SK-N-SH (cell line): ENCODE data around the gene HK1. TPM values are rescaled to one million over a fixed set of nuclear protein-coding genes. Genes with fewer than 3 reads are reported as not detected.

ENCODE experiments used
- CTCF ChIA-PET: fragments of 300-600, 350-600 bp; formaldehyde crosslinking; extraction: SDS; loops from one replicate; lab custom pipeline; 2021; lab: Yijun Ruan, JAX
- POLR2A ChIA-PET: fragments of 350-600 bp; sonication (Branson Sonifier 250); formaldehyde crosslinking; extraction: SDS; loops from one replicate; lab custom pipeline; 2020; ENCODE audit warnings: antibody characterized with exemption, inconsistent platforms; lab: Yijun Ruan, JAX
- DNase-seq: peaks from one replicate; pipeline ENCODE4 v3.0.0; 2012
- H2AFZ ChIP-seq: fragments of 200-600 bp; sonication (generic); 2 replicates; pipeline ENCODE4 v1.8.1; 2016; ENCODE audit warnings: antibody characterized with exemption, mild to moderate bottlenecking, low read depth
- H3F3A ChIP-seq: fragments of 200-600 bp; sonication (generic); replicated peaks from 2 replicates; pipeline ENCODE3; 2016; ENCODE audit warnings: antibody characterized with exemption, mild to moderate bottlenecking; ENCODE audit not compliant: insufficient read depth
- H3K27ac ChIP-seq, 2 experiments: fragments of 200-500 bp in 1 of 2; fragments of 200-600 bp in 1 of 2; sonication (Bioruptor generic) in 1 of 2; sonication (generic), shearing (Covaris generic) in 1 of 2; 2 replicates each; pipeline versions ENCODE4 v1.5.1 to v1.6.1; 2014 to 2016; ENCODE audit warnings: low read depth in 2 of 2, inconsistent platforms in 1 of 2, low read length in 1 of 2, mild to moderate bottlenecking in 1 of 2, mixed read lengths in 1 of 2
- H3K27me3 ChIP-seq: fragments of 200-600 bp; sonication (generic), shearing (Covaris generic); 2 replicates; pipeline ENCODE4 v1.6.1; 2016; ENCODE audit warnings: mixed run types; ENCODE audit not compliant: insufficient read depth
- H3K36me3 ChIP-seq, 2 experiments: fragments of 200-500 bp in 1 of 2; fragments of 200-600 bp in 1 of 2; sonication (Bioruptor generic) in 1 of 2; sonication (generic) in 1 of 2; replicated peaks in 1 of 2; 2 replicates each; pipeline versions ENCODE3 to v1.5.1; 2014 to 2016; ENCODE audit warnings: low read length in 1 of 2, mild to moderate bottlenecking in 1 of 2; ENCODE audit not compliant: insufficient read depth in 2 of 2, control insufficient read depth in 1 of 2
- H3K4me1 ChIP-seq, 2 experiments: fragments of 200-500 bp in 1 of 2; fragments of 200-600 bp in 1 of 2; sonication (Bioruptor generic) in 1 of 2; sonication (generic), shearing (Covaris generic) in 1 of 2; 2 replicates each; pipeline versions ENCODE4 v1.5.1 to v1.6.1; 2014 to 2016; ENCODE audit warnings: low read depth in 1 of 2, low read length in 1 of 2, mixed run types in 1 of 2; ENCODE audit not compliant: insufficient read depth in 2 of 2, control insufficient read depth in 1 of 2
- H3K4me2 ChIP-seq: fragments of 200-600 bp; sonication (generic), shearing (Covaris generic); 2 replicates; pipeline ENCODE4 v1.6.1; 2017; ENCODE audit warnings: mixed run types
- H3K4me3 ChIP-seq, 2 experiments: fragments of 200-500 bp in 1 of 2; fragments of 200-600 bp in 1 of 2; sonication (Bioruptor generic) in 1 of 2; sonication (generic), shearing (Covaris generic) in 1 of 2; 2 replicates each; pipeline versions ENCODE4 v1.5.1 to v1.8.1; 2014 to 2016; ENCODE audit warnings: low read depth in 2 of 2, inconsistent platforms in 1 of 2, low read length in 1 of 2, mild to moderate bottlenecking in 1 of 2, mixed read lengths in 1 of 2, moderate library complexity in 1 of 2
- H3K79me2 ChIP-seq: fragments of 200-600 bp; sonication (generic); 2 replicates; pipeline ENCODE4 v1.8.1; 2017; ENCODE audit warnings: mild to moderate bottlenecking; ENCODE audit not compliant: insufficient read depth
- H3K9ac ChIP-seq: fragments of 200-600 bp; sonication (generic); 2 replicates; pipeline ENCODE4 v1.6.1; 2017; ENCODE audit warnings: mixed run types
- H3K9me2 ChIP-seq: fragments of 200-600 bp; sonication (generic); 2 replicates; pipeline ENCODE4 v1.6.1; 2017; ENCODE audit warnings: mixed run types
- H3K9me3 ChIP-seq: fragments of 200-600 bp; sonication (generic); 2 replicates; pipeline ENCODE4 v1.6.1; 2017; ENCODE audit warnings: mixed run types, mild to moderate bottlenecking, moderate library complexity
- H4K20me1 ChIP-seq: fragments of 200-600 bp; sonication (generic); 2 replicates; pipeline ENCODE4 v1.6.1; 2017; ENCODE audit warnings: mild to moderate bottlenecking, mixed run types; ENCODE audit not compliant: insufficient read depth
- CHD2 ChIP-seq: fragments of 150-350 bp; IDR thresholded peaks from 2 replicates; pipeline ENCODE4 v1.6.1; 2018; ENCODE audit warnings: low read length; ENCODE audit not compliant: partially characterized antibody
- FOSL2 ChIP-seq: IDR thresholded peaks from 2 replicates; pipeline ENCODE4 v1.4.0; 2012; ENCODE audit warnings: low read depth, mild to moderate bottlenecking, moderate library complexity, borderline replicate concordance
- GATA2 ChIP-seq: sonication (generic); formaldehyde crosslinking; IDR thresholded peaks from 2 replicates; pipeline ENCODE4 v1.5.0; 2020; ENCODE audit warnings: mild to moderate bottlenecking, missing genetic modification reagents
- MEF2A ChIP-seq: IDR thresholded peaks from 2 replicates; pipeline ENCODE4 v1.4.0; 2012; ENCODE audit warnings: low read depth, borderline replicate concordance
- NFIC ChIP-seq: IDR thresholded peaks from 2 replicates; pipeline ENCODE4 v1.4.0; 2012; ENCODE audit warnings: borderline replicate concordance
- RAD21 ChIP-seq: IDR thresholded peaks from 2 replicates; pipeline ENCODE4 v1.6.1; 2012; ENCODE audit warnings: mild to moderate bottlenecking, low read length
- RFX5 ChIP-seq: IDR thresholded peaks from 2 replicates; pipeline ENCODE4 v1.6.1; 2012; ENCODE audit warnings: mild to moderate bottlenecking, improper control_type of control experiment, low read length
- RXRA ChIP-seq: IDR thresholded peaks from 2 replicates; pipeline ENCODE4 v1.4.0; 2012; ENCODE audit warnings: low read depth, mild to moderate bottlenecking, borderline replicate concordance
- SIN3A ChIP-seq: IDR thresholded peaks from 2 replicates; pipeline ENCODE4 v1.6.1; 2012; ENCODE audit warnings: low read depth, mild to moderate bottlenecking, low read length, moderate library complexity, borderline replicate concordance
- TAF1 ChIP-seq: IDR thresholded peaks from 2 replicates; pipeline ENCODE4 v1.6.1; 2012; ENCODE audit warnings: low read depth, mild to moderate bottlenecking, low read length, moderate library complexity, borderline replicate concordance
- TCF12 ChIP-seq: IDR thresholded peaks from 2 replicates; pipeline ENCODE4 v1.4.0; 2012
- TEAD4 ChIP-seq: IDR thresholded peaks from 2 replicates; pipeline ENCODE4 v1.4.0; 2012; ENCODE audit warnings: mild to moderate bottlenecking, borderline replicate concordance; ENCODE audit not compliant: insufficient read depth
- WGBS: methylation state at CpG from one replicate; pipeline ENCODE4 v1.1.6; 2017; ENCODE audit warnings: low lambda C conversion rate; 5-methylcytosine and 5-hydroxymethylcytosine counted together
- polyA plus RNA-seq, 3 experiments: library from polyadenylated mRNA; depleted of rRNA; stranded (reverse); fragments of >200 nt; gene quantifications; 2 replicates each; pipeline ENCODE4 v1.2.3, GENCODE V29; 2012
- TF ChIP-seq, protein P1 (sequence below): fragments of 150-350 bp; IDR thresholded peaks from 2 replicates; pipeline ENCODE4 v1.6.1; 2017; ENCODE audit warnings: antibody characterized with exemption, low read length, low read depth, borderline replicate concordance

HK1 gene
- polyA plus RNA-seq, 1 of the 3 experiments (the other 2 are of a cell fraction): 38.7 TPM

DNA sequence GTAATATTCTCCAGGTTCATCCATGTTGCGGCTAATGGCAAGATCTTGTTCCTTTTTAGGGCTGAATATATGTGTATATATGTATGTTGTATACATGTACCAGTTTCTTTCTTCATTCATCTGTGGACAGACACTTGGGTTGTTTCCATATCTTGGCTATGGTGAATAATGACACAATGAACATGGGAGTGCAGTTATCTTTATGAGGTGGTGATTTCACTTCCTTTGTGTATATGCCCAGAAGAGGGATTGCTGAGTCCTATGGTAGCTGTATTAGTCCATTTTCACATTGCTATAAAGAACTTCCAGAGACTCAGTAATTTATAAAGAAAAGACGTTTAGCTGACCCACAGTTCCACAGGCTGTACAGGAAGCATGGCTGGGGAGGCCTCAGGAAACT lies 155.9 kb downstream of the HK1 start:
- no peak for TF ChIP-seq SIN3A
- no peak for TF ChIP-seq CHD2
- CTCF ChIA-PET: interaction anchor here (1.1 to 1.4 kb wide), 3 partner anchors 10 to 15 kb away, joined by 3 to 4 read pairs (median 3); no protein-coding TSS in a partner anchor
- Histone ChIP-seq H3K9me3 (no peaks in the 10 kb centered on the region), H3K27ac (no peak overlapping the region), H3K36me3 (no peaks in the 10 kb centered on the region), H3K4me3 (no peak overlapping the region), H3K4me2 (no peak overlapping the region), H3K9ac (no peak overlapping the region), H3K79me2 (no peaks in the 10 kb centered on the region), H3F3A (no peaks in the 10 kb centered on the region), H3K4me1 (peaks cover 9 to 13% of the 10 kb centered on the region in 2 experiments; a peak in 3 of 4 replicates), H3K9me2 (no peaks in the 10 kb centered on the region), H2AFZ (no peak overlapping the region), H3K27me3 (no peaks in the 10 kb centered on the region), H4K20me1 (no peaks in the 10 kb centered on the region)
- POLR2A ChIA-PET: no interaction called here
- DNase-seq: no peak
- WGBS: 45% methylated on average over 2 of the region's 2 CpGs

DNA sequence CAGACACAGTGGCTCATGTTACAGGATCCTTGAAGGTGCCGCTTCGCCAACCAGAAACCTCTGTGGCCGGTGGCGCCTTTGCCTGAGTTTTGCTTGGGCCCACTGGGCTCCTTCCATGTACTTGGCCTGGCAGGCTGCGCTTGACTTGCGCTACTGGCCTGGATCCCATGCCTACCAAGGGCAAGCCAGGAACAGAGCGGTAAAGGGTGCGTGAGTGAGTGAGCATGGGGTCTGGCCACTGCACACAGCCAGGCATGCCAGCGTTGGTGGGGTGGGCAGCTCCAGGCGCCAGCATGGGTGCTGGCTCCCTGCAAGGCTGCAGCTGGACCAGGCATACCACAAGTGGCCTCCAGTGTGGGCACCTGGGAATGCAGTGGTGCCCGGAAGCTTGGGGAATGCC lies 156.6 kb downstream of the HK1 start:
- WGBS: 86% methylated on average over 9 of the region's 11 CpGs
- no peak overlapping the region for H3K9ac ChIP-seq
- no peak overlapping the region for H3K4me3 ChIP-seq
- H3K27me3 ChIP-seq: no peaks in the 10 kb centered on the region
- H3K9me3 ChIP-seq: no peaks in the 10 kb centered on the region
- POLR2A ChIA-PET: no interaction called here
- CTCF ChIA-PET: interaction anchor here (1.4 kb wide), 1 partner anchor 14 kb away, joined by 3 read pairs; no protein-coding TSS in a partner anchor
- H3F3A ChIP-seq: no peaks in the 10 kb centered on the region
- no peaks in the 10 kb centered on the region for H3K36me3 ChIP-seq
- H3K79me2 ChIP-seq: no peaks in the 10 kb centered on the region
- DNase-seq: no peak
- peaks cover 9 to 15% of the 10 kb centered on the region in 2 experiments; a peak in 3 of 4 replicates for H3K4me1 ChIP-seq
- no peak overlapping the region for H3K27ac ChIP-seq
- no peak overlapping the region for H3K4me2 ChIP-seq
- no peaks in the 10 kb centered on the region for H4K20me1 ChIP-seq
- TF ChIP-seq CHD2: no peak
- TF ChIP-seq RXRA: no peak
- no peak for TF ChIP-seq FOSL2
- TF ChIP-seq MEF2A: no peak
- no peak for TF ChIP-seq RAD21
- no peak for TF ChIP-seq GATA2 (CRISPR knock-in tag)
- TF ChIP-seq RFX5: no peak
- no peak for TF ChIP-seq TCF12
- TF ChIP-seq NFIC: no peak
- no peak for TF ChIP-seq TEAD4
- TF ChIP-seq, protein P1, sequence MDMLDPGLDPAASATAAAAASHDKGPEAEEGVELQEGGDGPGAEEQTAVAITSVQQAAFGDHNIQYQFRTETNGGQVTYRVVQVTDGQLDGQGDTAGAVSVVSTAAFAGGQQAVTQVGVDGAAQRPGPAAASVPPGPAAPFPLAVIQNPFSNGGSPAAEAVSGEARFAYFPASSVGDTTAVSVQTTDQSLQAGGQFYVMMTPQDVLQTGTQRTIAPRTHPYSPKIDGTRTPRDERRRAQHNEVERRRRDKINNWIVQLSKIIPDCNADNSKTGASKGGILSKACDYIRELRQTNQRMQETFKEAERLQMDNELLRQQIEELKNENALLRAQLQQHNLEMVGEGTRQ: no peak
- TF ChIP-seq TAF1: no peak
- TF ChIP-seq SIN3A: no peak
- H2AFZ ChIP-seq: no peak overlapping the region
- H3K9me2 ChIP-seq: no peaks in the 10 kb centered on the region
